GM12878 (cell line): ENCODE measurements around the gene UNKL. TPM values are rescaled to one million over a fixed set of nuclear protein-coding genes. Genes with fewer than 3 reads are reported as not detected.

Experiments
- ATAC-seq: fragments of 200-7000 bp; cut with Tn5 transposase; 3 replicates; pipeline ENCODE4 v1.9.1; 2020; ENCODE audit warnings: mild to moderate bottlenecking, moderate library complexity
- BruUV-seq: library from RNA; stranded (reverse); fragments of 400-500 nt; replicated peaks from 2 replicates; lab custom pipeline; 2021; lab: Mats Ljungman, UMichigan
- CTCF ChIA-PET: fragments of 300-600 bp; sonication (Branson Sonifier 250); formaldehyde crosslinking; extraction: SDS; loops from one replicate; lab custom pipeline; 2021; ENCODE audit warnings: inconsistent platforms; lab: Yijun Ruan, JAX
- POLR2A ChIA-PET: fragments of 350-600 bp; formaldehyde crosslinking; extraction: SDS; loops from one replicate; lab custom pipeline; 2021; ENCODE audit warnings: inconsistent platforms; lab: Charles Lee
- RAD21 ChIA-PET: fragments of 300-600 bp; sonication (Branson Sonifier 250); formaldehyde crosslinking; loops from one replicate; lab custom pipeline; 2023; ENCODE audit warnings: antibody characterized with exemption; ENCODE audit not compliant: unreplicated experiment; lab: Charles Lee
- SMC1A ChIA-PET: fragments of 300-600 bp; sonication (Branson Sonifier 250); formaldehyde crosslinking; loops from one replicate; lab custom pipeline; 2023; ENCODE audit not compliant: unreplicated experiment, uncharacterized antibody; lab: Charles Lee
- DNase-seq: peaks from one replicate; pipeline ENCODE4 v3.0.0-alpha.2; 2011; ENCODE audit warnings: low read depth, low spot score
- FAIRE-seq: peaks from 3 replicates; lab custom pipeline; 2011; peaks lifted over from hg19 to GRCh38; lab: Jason Lieb, UNC
- H2AFZ ChIP-seq: 2 replicates; pipeline ENCODE4 v1.6.0; 2011; ENCODE audit warnings: low read depth, low read length, control low read depth; ENCODE audit not compliant: control insufficient read depth
- H3K27ac ChIP-seq: 2 replicates; pipeline ENCODE4 v1.5.1; 2011; ENCODE audit warnings: control low read depth; ENCODE audit not compliant: control insufficient read depth, insufficient read depth
- H3K27me3 ChIP-seq, 2 experiments: replicated peaks in 1 of 2; 2 replicates each; pipeline versions ENCODE4 v1.6.0 to v1.6.1; 2011; ENCODE audit warnings: low read length in 1 of 2; ENCODE audit not compliant: control insufficient read depth in 2 of 2, insufficient read depth in 2 of 2
- H3K36me3 ChIP-seq, 2 experiments: 2 replicates each; pipeline ENCODE4 v1.5.1; 2011; ENCODE audit warnings: low read length in 1 of 2; ENCODE audit not compliant: control insufficient read depth in 2 of 2, insufficient read depth in 2 of 2
- H3K4me1 ChIP-seq: 2 replicates; pipeline ENCODE4 v1.6.1; 2011; ENCODE audit warnings: mild to moderate bottlenecking, low read length, moderate library complexity, mixed read lengths; ENCODE audit not compliant: control insufficient read depth, insufficient read depth
- H3K4me2 ChIP-seq: 2 replicates; pipeline ENCODE4 v1.6.0; 2011; ENCODE audit warnings: control low read depth; ENCODE audit not compliant: control insufficient read depth, insufficient read depth
- H3K4me3 ChIP-seq: fragments of 200-600 bp; sonication (generic); 2 replicates; pipeline ENCODE4 v1.5.1; 2016
- H3K79me2 ChIP-seq: 2 replicates; pipeline ENCODE4 v1.6.0; 2011; ENCODE audit warnings: low read length; ENCODE audit not compliant: control insufficient read depth, insufficient read depth
- H3K9ac ChIP-seq: 2 replicates; pipeline ENCODE4 v1.8.0; 2011; ENCODE audit warnings: low read length, control low read depth, mixed read lengths; ENCODE audit not compliant: control insufficient read depth, insufficient read depth
- H3K9me3 ChIP-seq: replicated peaks from 3 replicates; pipeline ENCODE4 v1.5.1; 2011; ENCODE audit warnings: mild to moderate bottlenecking, low read length; ENCODE audit not compliant: control insufficient read depth, insufficient read depth
- H4K20me1 ChIP-seq: 2 replicates; pipeline ENCODE4 v1.6.0; 2011; ENCODE audit not compliant: control insufficient read depth, insufficient read depth
- BMI1 ChIP-seq: fragments of 450-650 bp; IDR thresholded peaks from 2 replicates; pipeline ENCODE4 v1.6.1; 2016; ENCODE audit warnings: mild to moderate bottlenecking, moderate library complexity, borderline replicate concordance
- EGR1 ChIP-seq, 2 experiments: IDR thresholded peaks; 1 replicate in 1 of 2; 2 replicates in 1 of 2; pipeline ENCODE4 v1.6.1; 2011 to 2012; ENCODE audit warnings: low read depth in 2 of 2, low read length in 2 of 2, borderline replicate concordance in 1 of 2, mild to moderate bottlenecking in 1 of 2, moderate library complexity in 1 of 2
- HDAC2 ChIP-seq: fragments of 200-600 bp; sonication (generic); IDR thresholded peaks from 2 replicates; pipeline ENCODE4 v1.6.1; 2017
- KAT2A ChIP-seq: conservative IDR thresholded peaks from 2 replicates; pipeline ENCODE4 v1.6.1; 2011; ENCODE audit warnings: low read depth, low read length; ENCODE audit not compliant: control insufficient read depth
- RB1 ChIP-seq: fragments of 450-650 bp; formaldehyde crosslinking; IDR thresholded peaks from 2 replicates; pipeline ENCODE4 v1.6.1; 2017; ENCODE audit warnings: mild to moderate bottlenecking, borderline replicate concordance
- SUPT20H ChIP-seq: IDR thresholded peaks from 2 replicates; pipeline ENCODE4 v1.6.1; 2011; ENCODE audit warnings: low read depth, mild to moderate bottlenecking, low read length, moderate library complexity, borderline replicate concordance; ENCODE audit not compliant: control insufficient read depth
- YBX1 ChIP-seq: fragments of 450-650 bp; IDR thresholded peaks from 2 replicates; pipeline ENCODE4 v1.6.1; 2016; ENCODE audit warnings: antibody characterized with exemption
- ZNF207 ChIP-seq: fragments of 450-650 bp; IDR thresholded peaks from 2 replicates; pipeline ENCODE4 v1.6.1; 2014; ENCODE audit warnings: antibody characterized with exemption, mild to moderate bottlenecking, borderline replicate concordance
- WGBS: methylation state at CpG from one replicate; pipeline ENCODE4 v1.1.6; 2016; ENCODE audit warnings: low lambda C conversion rate; ENCODE audit not compliant: insufficient replicate concordance, insufficient coverage; ENCODE audit errors: missing lambda C conversion rate; 5-methylcytosine and 5-hydroxymethylcytosine counted together
- in situ Hi-C: fragments of 300-500 bp; cut with MboI; formaldehyde crosslinking; loops from 9 replicates; pipeline ENCODE4 v1.14.3; 2018; ENCODE audit warnings: mixed read lengths
- intact Hi-C: fragments of 100-400 bp; cut with micrococcal nuclease; formaldehyde crosslinking; loops from one replicate; pipeline ENCODE4 v1.14.2; 2022; ENCODE audit not compliant: unreplicated experiment
- polyA plus RNA-seq, 11 experiments: library from polyadenylated mRNA; depleted of rRNA in 4 of 11; unstranded in 6 of 11; stranded (reverse) in 5 of 11; fragments of >200 nt; fragmentation: Nextera tagmentation in 4 of 11; fragmentation: Illumina TruSeq in 1 of 11; extraction: Ambion mirVana in 4 of 11; extraction: Trizol in 1 of 11; gene quantifications; 1 replicate in 1 of 11; 2 replicates in 10 of 11; pipeline versions ENCODE4 v1.2.1 to v1.2.3, GENCODE V29; 2011 to 2016; ENCODE audit warnings: inconsistent platforms in 2 of 11, missing spikeins in 2 of 11, low read depth in 1 of 11
- total RNA-seq, 4 experiments: library from RNA; depleted of rRNA in 3 of 4; stranded (reverse); fragments of >200 nt in 3 of 4; fragmentation: Illumina TruSeq in 1 of 4; extraction: Trizol in 1 of 4; gene quantifications; 2 replicates each; pipeline versions ENCODE4 v1.2.1 to v1.2.3, GENCODE V29; 2013 to 2021
- TF ChIP-seq, protein P1 (sequence below): fragments of 450-650 bp; IDR thresholded peaks from 2 replicates; pipeline ENCODE4 v1.6.1; 2016; ENCODE audit warnings: mild to moderate bottlenecking, moderate library complexity, borderline replicate concordance
- TF ChIP-seq, protein P2 (sequence below): fragments of 450-650 bp; conservative IDR thresholded peaks from 2 replicates; pipeline ENCODE4 v1.6.1; 2017; ENCODE audit warnings: mild to moderate bottlenecking, moderate library complexity

Gene UNKL
- total and polyA plus RNA-seq, 10 of the 15 experiments (the other 5 are each of a cell fraction or from before 2014, with no cell fraction given) = 0.40 to 21.6 (median 9.1) TPM

DNA sequence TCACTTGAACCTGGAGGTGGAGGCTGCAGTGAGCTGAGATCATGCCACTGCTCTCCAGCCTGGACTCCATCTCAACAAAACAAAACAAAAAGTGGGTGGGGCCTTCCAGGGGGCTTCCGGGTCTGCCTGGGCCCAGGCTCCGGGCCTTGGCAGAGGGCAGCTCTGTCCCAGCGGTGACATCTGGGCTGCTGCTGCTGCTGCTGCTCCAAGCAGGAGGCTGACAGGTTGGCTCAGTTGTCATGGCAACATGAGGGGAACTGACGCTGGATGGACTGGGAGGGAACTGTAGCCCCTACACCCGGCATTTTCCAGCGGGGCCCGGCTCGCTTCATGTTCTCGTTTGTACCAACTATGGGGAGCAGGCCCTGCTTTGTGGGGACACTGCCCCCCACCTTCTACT is 77.0 kb downstream of the UNKL start:
- ChIA-PET RAD21 (no interaction called here), SMC1A (no interaction called here), POLR2A (no interaction called here), CTCF (interaction anchor here (2.0 kb wide), 1 partner anchor 27 kb away, joined by 6 read pairs; no protein-coding TSS in a partner anchor)
- Histone ChIP-seq H3K4me1 (peaks cover 5% of the 10 kb centered on the region), H3K9ac (no peak overlapping the region), H3K9me3 (no peaks in the 10 kb centered on the region), H3K4me2 (no peak overlapping the region), H3K36me3 (no peaks in the 10 kb centered on the region), H3K27ac (no peak overlapping the region), H4K20me1 (no peaks in the 10 kb centered on the region), H3K27me3 (peaks cover 5 to 8% of the 10 kb centered on the region in 2 experiments; a peak in 3 of 4 replicates), H3K4me3 (no peak overlapping the region), H3K79me2 (no peaks in the 10 kb centered on the region), H2AFZ (no peak overlapping the region)
- in situ Hi-C loops (no loop called here), intact Hi-C loops (no loop called here)
- FAIRE-seq (no peak), DNase-seq (no peak), ATAC-seq (no peak)
- 74% methylated on average over 9 of the region's 9 CpGs for WGBS
- BruUV-seq = no TSS peak
- no peak for TF ChIP-seq EGR1 (IDR thresholded peaks at IDR 0.05; ENCODE audit: borderline replicate concordance in 1 of 2, low read depth in 2 of 2, low read length in 2 of 2)
- peak; percentile 27; the same call in 1 of the 2 replicates for TF ChIP-seq BMI1

DNA sequence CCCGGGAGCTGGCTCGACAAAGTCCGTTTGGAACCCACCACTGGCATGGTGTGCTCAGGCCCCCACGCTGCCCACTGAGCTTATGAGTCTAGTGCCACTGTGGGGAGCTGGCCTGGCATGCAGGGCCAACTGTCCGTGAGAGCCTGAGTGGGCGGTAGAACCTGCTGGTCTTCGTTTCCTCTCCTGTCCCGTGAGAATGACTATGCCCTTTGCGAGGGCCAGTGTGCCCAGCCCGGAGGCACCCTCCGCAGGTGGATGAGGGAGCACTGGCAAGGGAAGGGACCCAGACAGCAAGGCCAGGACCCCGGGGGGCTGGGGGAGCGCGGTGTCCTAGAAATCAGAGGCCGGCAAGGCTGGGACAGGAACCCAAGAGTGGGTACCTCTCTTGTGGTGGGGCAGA is 77.9 kb downstream of the UNKL start:
- Histone ChIP-seq H3K4me1 (peaks cover 6% of the 10 kb centered on the region; the same call in 1 of the 2 replicates), H2AFZ (no peak overlapping the region), H3K4me2 (no peak overlapping the region), H3K79me2 (no peaks in the 10 kb centered on the region), H4K20me1 (no peaks in the 10 kb centered on the region), H3K4me3 (no peak overlapping the region), H3K9ac (no peak overlapping the region), H3K36me3 (no peaks in the 10 kb centered on the region), H3K9me3 (no peaks in the 10 kb centered on the region), H3K27me3 (peaks cover 5 to 14% of the 10 kb centered on the region in 2 experiments; a peak in 3 of 4 replicates), H3K27ac (no peak overlapping the region)
- SMC1A ChIA-PET = no interaction called here
- BruUV-seq = no TSS peak
- CTCF ChIA-PET = interaction anchor here (0.9 to 2.0 kb wide), 2 partner anchors 28 to 43 kb away, joined by 5 to 6 read pairs; no protein-coding TSS in a partner anchor
- FAIRE-seq (no peak), DNase-seq (no peak), ATAC-seq (no peak)
- intact Hi-C loops (no loop called here), in situ Hi-C loops (no loop called here)
- POLR2A ChIA-PET = interaction anchor here (0.5 kb wide), 1 partner anchor 16 kb away, joined by 5 read pairs; no protein-coding TSS in a partner anchor
- 34% methylated on average over 15 of the region's 15 CpGs for WGBS
- RAD21 ChIA-PET = no interaction called here
- TF ChIP-seq HDAC2 = no peak
- TF ChIP-seq SUPT20H = no peak
- TF ChIP-seq, protein P1, sequence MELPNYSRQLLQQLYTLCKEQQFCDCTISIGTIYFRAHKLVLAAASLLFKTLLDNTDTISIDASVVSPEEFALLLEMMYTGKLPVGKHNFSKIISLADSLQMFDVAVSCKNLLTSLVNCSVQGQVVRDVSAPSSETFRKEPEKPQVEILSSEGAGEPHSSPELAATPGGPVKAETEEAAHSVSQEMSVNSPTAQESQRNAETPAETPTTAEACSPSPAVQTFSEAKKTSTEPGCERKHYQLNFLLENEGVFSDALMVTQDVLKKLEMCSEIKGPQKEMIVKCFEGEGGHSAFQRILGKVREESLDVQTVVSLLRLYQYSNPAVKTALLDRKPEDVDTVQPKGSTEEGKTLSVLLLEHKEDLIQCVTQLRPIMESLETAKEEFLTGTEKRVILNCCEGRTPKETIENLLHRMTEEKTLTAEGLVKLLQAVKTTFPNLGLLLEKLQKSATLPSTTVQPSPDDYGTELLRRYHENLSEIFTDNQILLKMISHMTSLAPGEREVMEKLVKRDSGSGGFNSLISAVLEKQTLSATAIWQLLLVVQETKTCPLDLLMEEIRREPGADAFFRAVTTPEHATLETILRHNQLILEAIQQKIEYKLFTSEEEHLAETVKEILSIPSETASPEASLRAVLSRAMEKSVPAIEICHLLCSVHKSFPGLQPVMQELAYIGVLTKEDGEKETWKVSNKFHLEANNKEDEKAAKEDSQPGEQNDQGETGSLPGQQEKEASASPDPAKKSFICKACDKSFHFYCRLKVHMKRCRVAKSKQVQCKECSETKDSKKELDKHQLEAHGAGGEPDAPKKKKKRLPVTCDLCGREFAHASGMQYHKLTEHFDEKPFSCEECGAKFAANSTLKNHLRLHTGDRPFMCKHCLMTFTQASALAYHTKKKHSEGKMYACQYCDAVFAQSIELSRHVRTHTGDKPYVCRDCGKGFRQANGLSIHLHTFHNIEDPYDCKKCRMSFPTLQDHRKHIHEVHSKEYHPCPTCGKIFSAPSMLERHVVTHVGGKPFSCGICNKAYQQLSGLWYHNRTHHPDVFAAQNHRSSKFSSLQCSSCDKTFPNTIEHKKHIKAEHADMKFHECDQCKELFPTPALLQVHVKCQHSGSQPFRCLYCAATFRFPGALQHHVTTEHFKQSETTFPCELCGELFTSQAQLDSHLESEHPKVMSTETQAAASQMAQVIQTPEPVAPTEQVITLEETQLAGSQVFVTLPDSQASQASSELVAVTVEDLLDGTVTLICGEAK = no peak
- no peak for TF ChIP-seq YBX1
- TF ChIP-seq, protein P2, sequence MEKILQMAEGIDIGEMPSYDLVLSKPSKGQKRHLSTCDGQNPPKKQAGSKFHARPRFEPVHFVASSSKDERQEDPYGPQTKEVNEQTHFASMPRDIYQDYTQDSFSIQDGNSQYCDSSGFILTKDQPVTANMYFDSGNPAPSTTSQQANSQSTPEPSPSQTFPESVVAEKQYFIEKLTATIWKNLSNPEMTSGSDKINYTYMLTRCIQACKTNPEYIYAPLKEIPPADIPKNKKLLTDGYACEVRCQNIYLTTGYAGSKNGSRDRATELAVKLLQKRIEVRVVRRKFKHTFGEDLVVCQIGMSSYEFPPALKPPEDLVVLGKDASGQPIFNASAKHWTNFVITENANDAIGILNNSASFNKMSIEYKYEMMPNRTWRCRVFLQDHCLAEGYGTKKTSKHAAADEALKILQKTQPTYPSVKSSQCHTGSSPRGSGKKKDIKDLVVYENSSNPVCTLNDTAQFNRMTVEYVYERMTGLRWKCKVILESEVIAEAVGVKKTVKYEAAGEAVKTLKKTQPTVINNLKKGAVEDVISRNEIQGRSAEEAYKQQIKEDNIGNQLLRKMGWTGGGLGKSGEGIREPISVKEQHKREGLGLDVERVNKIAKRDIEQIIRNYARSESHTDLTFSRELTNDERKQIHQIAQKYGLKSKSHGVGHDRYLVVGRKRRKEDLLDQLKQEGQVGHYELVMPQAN = no peak
- TF ChIP-seq RB1 = no peak
- no peak for TF ChIP-seq KAT2A
- TF ChIP-seq ZNF207 = no peak
